Activated effector memory CD4-positive, alpha-beta T cell treated with Interleukin-2 at 50 U/mL for 16 hours (primary cell): ENCODE measurements around the gene CACNB3.
A peak's percentile ranks its signal among the peaks of the same experiment; 100 is the strongest.
"Not testable (repeated sequence)": the region's sequence is repeated elsewhere in the genome, so short reads cannot be mapped to it uniquely, and the experiment has no call there.

ENCODE experiments used
- DNase-seq: peaks from one replicate; pipeline ENCODE4 v3.0.0-alpha.2; 2020

The CACNB3 gene

DNA sequence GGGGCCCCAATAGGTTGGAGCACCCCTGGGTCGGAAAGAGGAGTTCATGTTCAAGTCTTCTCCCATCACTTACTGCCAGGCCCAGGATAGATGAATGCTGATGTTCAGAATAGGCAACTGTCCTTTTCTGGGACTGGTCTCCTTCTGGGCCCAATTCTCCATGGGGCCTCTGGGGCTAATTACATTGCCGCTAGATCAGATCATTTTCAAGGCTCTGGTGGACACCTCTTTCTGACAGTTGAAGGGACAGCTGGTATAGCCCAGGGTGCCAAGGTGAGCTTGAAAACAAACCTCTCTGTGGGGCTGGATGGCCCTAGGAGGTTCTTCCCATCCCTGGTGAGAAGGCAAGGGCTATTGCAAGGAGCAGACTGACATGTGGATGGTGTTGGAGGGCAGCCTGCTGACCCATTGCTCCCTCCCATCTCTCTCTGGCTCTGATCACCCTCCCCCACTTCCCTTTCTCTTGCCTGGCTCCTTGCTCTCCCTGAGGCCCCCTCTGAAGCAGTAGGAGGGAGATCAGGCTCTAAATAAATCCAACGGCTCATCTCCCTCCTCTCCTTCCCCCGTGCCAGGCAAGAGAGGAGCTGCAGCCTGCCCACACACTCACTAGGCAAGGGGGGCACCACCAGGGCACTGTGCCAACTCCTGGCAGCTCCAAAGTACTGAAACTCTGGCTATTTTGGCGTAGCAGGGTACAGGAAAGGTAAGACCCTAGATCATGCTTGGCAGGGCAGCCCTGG lies 1.9 kb downstream of the CACNB3 start:
- DNase-seq = no peak

- DNase-seq = no peak
Measured at GRCh38 chr12:48822139-48822538, 3.8 kb downstream of the CACNB3 start.

DNA sequence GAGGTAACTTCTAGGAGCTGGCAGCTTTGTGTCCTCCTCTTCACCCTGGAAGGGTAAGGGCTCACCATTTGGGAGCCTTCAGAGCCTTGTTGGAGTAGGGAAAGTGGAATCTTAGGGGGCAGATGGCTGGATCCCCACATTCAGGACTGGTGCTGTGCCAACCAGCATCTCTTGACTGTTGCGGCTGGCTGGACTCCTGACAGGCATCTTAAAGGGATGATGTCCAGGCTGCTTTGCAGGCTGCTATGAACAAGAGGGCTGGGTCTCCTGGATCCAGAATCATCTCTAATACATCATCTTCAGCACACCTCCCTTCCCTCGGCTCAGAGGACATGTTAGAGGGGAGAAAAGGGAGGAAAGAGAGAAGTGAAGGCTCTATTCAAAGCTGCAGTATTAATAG lies 4.4 kb downstream of the CACNB3 start:
- no peak for DNase-seq

DNA sequence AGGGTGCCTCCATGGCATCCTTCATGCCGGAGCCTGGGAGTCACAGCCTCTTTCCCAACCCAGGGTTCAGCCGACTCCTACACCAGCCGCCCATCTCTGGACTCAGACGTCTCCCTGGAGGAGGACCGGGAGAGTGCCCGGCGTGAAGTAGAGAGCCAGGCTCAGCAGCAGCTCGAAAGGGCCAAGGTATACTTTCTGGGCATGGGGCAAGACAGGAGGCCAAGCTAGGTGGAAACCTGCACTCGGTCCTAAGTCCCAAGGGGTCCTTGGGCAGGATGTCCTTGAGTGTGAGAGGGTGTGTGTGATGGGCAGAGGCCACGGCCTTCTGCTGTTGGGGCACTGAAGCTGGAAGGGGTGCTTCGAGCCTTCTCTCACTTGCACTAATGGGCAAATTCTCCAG lies 5.0 kb downstream of the CACNB3 start:
- no peak for DNase-seq

DNA sequence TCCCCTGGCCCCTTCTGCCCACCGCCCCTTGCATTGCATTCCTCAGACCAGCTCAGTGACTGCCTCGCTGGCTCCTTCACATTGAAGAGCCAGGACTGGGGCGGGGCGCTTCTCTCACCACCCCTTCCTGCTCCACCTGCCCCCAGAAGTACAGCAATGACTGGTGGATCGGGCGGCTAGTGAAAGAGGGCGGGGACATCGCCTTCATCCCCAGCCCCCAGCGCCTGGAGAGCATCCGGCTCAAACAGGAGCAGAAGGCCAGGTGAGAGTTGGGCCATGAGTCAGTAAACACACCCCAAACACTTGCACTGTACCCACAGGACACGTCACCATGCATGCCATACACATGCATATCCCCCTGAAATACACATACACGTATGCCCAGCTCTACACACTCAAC lies 5.8 kb downstream of the CACNB3 start:
- peak; percentile 32 for DNase-seq

- no peak for DNase-seq
Measured at GRCh38 chr12:48824905-48825304, 6.6 kb downstream of the CACNB3 start.

- DNase-seq = no peak
Measured at GRCh38 chr12:48826209-48826855, 8.0 kb downstream of the CACNB3 start.

- DNase-seq = no peak
Measured at GRCh38 chr12:48827026-48827425, 8.7 kb downstream of the CACNB3 start.

GRCh38 chr12:48827513-48828096 lies 9.3 kb downstream of the CACNB3 start:
- no peak for DNase-seq

DNA sequence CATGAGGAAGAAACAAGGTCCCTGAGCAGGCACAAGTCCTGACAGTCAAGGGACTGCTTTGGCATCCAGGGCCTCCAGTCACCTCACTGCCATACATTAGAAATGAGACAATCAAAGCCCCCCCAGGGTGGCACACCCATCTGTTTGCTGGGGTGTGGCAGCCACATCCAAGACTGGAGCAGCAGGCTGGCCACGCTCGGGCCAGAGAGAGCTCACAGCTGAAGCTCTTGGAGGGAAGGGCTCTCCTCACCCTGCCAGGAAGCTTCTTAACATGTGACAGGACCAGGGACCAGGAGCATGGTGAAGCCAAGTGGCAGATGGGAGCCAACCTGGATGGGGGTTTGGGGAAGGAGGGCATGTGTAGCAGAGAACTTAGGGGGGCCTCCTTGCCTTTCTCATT lies 10.0 kb downstream of the CACNB3 start:
- DNase-seq = no peak

- DNase-seq = no peak
Measured at GRCh38 chr12:48828841-48829575, 10.7 kb downstream of the CACNB3 start.

DNA sequence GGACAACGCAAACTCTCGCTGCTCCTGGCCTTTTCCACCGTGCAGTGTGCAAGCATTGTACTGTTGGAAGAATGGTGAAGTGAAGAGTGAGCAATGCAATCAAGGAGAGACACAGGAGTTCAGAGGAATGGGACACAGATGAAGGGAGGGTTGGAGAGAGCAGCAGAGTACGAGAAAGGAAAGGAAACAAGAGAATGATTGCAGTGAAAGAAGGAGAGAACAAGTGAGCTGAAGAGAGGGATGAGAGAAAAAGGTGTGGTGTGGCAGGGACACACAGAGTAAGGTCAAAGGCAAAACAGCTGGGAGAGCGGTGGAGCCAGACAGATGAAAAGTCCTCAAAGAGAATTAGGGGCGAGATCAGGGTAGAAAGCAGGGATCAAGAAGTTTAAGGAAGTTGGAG lies 13.0 kb downstream of the CACNB3 start:
- no peak for DNase-seq

GRCh38 chr12:48832321-48833060 lies 14.2 kb downstream of the CACNB3 start:
- DNase-seq = no peak

DNA sequence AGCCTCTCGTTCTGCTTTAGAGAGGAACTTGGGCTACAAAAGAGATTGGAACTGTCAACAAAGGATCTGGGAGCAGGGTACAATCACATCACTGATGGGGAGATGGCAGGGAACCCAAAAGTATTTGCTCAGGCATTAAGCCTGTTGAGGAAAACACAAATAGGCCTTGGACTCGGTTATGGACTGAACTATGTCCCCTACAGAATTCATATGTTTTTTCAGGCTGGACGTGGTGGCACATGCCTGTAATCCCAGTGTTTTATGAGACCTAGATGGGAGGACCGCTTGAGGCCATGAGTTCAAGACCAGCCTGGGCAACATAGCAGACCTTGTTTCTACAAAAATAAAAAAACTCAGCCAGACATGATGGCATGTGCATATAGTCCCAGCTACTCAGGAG lies 19.8 kb downstream of the CACNB3 start:
- no peak for DNase-seq

DNA sequence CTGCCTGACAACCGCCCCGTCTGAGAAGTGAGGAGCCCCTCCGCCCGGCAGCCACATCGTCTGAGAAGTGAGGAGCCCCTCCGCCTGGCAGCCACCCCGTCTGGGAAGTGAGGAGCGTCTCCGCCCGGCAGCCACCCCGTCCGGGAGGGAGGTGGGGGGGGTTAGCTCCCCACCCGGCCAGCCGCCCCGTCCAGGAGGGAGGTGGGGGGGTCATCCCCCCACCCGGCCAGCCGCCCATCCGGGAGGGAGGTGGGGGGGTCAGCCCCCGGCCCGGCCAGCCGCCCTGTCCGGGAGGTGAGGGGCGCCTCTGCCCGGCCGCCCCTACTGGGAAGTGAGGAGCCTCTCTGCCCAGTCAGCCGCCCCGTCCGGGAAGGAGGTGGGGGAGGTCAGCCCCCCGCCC lies 23.7 kb downstream of the CACNB3 start:
- DNase-seq = not testable (repeated sequence)

GRCh38 chr12:48851883-48852733 lies 33.8 kb downstream of the CACNB3 start, which contains the start of gene DDX23:
TSS of gene DDX23 (minus strand) at chr12:48852163. CDS start at chr12:48845782, 6,381 bp downstream.
- peak; percentile 91 for DNase-seq

DNA sequence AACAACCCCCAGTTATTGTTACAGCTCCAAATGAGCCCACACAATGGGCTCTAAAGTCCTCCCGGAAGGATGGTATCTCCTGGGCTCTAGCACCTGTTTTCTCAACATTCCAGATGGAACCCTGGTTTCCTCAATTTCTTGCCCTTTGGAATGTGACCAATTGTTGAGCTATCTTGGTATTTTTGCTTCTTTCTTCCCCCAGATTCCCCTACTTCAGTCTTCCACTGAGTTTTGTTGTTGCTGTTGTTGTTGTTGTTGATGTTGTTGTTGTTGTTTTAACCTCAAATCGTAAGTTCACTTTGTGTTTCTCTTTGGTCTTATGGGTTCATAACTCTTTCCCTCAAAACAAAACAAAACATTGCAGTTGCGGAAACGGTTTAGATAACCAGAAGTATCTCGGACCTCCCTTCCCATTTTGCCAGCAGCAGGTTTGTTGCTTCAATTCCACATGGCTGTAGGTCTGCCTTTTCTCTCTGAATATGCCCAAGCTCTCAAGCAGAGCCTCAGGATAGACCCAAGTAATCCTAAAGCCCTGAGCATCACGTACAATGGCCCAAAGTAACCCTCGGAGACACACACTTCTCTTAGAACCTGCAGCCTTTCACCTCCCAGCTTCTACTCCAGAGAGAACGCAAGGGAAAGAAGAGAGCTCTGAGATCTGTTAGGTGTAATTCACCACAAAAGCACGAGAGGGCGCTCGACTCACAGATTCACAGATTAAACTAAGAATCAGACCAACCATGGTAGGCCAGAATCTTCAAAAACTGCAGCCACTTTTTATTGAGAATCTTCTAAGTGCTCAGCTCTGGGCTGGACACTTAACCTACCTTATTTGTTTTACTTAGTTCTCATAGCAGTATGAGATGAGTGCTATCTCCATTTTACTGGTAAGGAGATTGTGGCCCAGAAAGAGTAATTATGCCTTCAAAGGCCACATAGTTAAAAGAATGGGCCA lies 34.7 kb downstream of the CACNB3 start:
- peak; percentile 76 for DNase-seq

DNA sequence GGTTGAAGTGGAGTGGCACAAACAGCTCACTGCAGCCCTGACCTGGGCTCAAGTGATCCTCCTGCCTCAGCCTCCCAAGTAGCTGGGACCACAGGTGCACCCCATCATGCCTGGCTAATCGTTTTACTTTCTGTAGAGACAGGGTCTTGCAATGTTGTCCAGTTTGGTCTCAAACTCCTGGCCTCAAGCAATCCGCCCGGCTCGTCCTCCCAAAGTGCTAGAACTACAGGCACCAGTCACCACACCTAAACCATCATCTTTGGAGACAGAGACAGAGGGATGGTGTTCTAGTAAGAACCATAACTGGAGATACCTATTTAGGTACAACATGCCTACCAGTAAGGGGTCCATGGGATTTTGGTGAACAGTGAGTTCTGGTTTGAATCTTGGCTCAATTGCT lies 36.2 kb downstream of the CACNB3 start:
- no peak for DNase-seq

GRCh38 chr12:48854932-48855331 lies 36.6 kb downstream of the CACNB3 start:
- not testable (repeated sequence) for DNase-seq

- DNase-seq = no peak
Measured at GRCh38 chr12:48856379-48856778, 38.1 kb downstream of the CACNB3 start.
